Naive thymus-derived CD4-positive, alpha-beta T cell (primary cell): ENCODE results near the gene SCN9A. TPM values are rescaled to one million over a fixed set of nuclear protein-coding genes. Genes with fewer than 3 reads are reported as not detected.
"Not testable (repeated sequence)": the region's sequence is repeated elsewhere in the genome, so short reads cannot be mapped to it uniquely, and the experiment has no call there.

Experiments
- ATAC-seq: fragments of 150-1000 bp; cut with Tn5 transposase; 2 replicates; pipeline ENCODE4 v1.10.0; 2021; ENCODE audit warnings: mild to moderate bottlenecking, moderate library complexity
- CTCF ChIA-PET: fragments of 350-600 bp; sonication (Branson Sonifier 250); formaldehyde crosslinking; loops from one replicate; lab custom pipeline; 2021; ENCODE audit warnings: antibody characterized with exemption; lab: Charles Lee
- POLR2A ChIA-PET: fragments of 350-600 bp; sonication (Branson Sonifier 250); formaldehyde crosslinking; loops from one replicate; lab custom pipeline; 2021; ENCODE audit warnings: antibody characterized with exemption, inconsistent platforms; lab: Charles Lee
- DNase-seq, 9 donors: peaks; one replicate each; pipeline versions ENCODE4 v3.0.0 to v3.0.0-alpha.2; 2020 to 2022; ENCODE audit warnings: mixed read lengths in 1 of 9
- H3K27ac ChIP-seq: one replicate; pipeline ENCODE4 v1.7.0; 2013; ENCODE audit warnings: mild to moderate bottlenecking, low read depth, low read length, moderate library complexity
- H3K27me3 ChIP-seq, 2 donors: one replicate each; pipeline ENCODE4 v1.7.0; 2013; ENCODE audit warnings: low read length in 2 of 2, mild to moderate bottlenecking in 2 of 2, moderate library complexity in 2 of 2; ENCODE audit not compliant: control insufficient read depth in 2 of 2, insufficient read depth in 2 of 2
- H3K36me3 ChIP-seq, 3 experiments: 1 replicate in 2 of 3; 2 replicates in 1 of 3; pipeline ENCODE4 v1.7.0; 2013; ENCODE audit warnings: low read length in 3 of 3, mild to moderate bottlenecking in 3 of 3, moderate library complexity in 1 of 3; ENCODE audit not compliant: insufficient read depth in 3 of 3, control insufficient read depth in 2 of 3
- H3K4me1 ChIP-seq, 2 donors: one replicate each; pipeline ENCODE4 v1.7.0; 2013; ENCODE audit warnings: low read length in 2 of 2, mild to moderate bottlenecking in 2 of 2, moderate library complexity in 1 of 2; ENCODE audit not compliant: control insufficient read depth in 2 of 2, insufficient read depth in 2 of 2
- H3K4me3 ChIP-seq: 2 replicates; pipeline ENCODE4 v1.7.0; 2013; ENCODE audit warnings: mild to moderate bottlenecking, low read length
- H3K9me3 ChIP-seq, 3 experiments: 1 replicate in 2 of 3; 2 replicates in 1 of 3; pipeline ENCODE4 v1.7.0; 2013; ENCODE audit warnings: low read length in 3 of 3; ENCODE audit not compliant: control insufficient read depth in 2 of 3
- H3K27ac Mint-ChIP-seq, 9 donors: one replicate each; pipeline ENCODE4 v1.8.0; 2020 to 2022; ENCODE audit warnings: mixed read lengths in 9 of 9, mild to moderate bottlenecking in 8 of 9, moderate library complexity in 5 of 9, inconsistent platforms in 2 of 9
- H3K27me3 Mint-ChIP-seq, 5 donors: one replicate each; pipeline ENCODE4 v1.8.0; 2021 to 2022; ENCODE audit warnings: mixed read lengths in 5 of 5, mild to moderate bottlenecking in 1 of 5
- H3K36me3 Mint-ChIP-seq, 5 donors: one replicate each; pipeline ENCODE4 v1.8.0; 2020 to 2022; ENCODE audit warnings: mixed read lengths in 5 of 5, mild to moderate bottlenecking in 3 of 5, inconsistent platforms in 1 of 5
- H3K4me1 Mint-ChIP-seq, 7 donors: one replicate each; pipeline ENCODE4 v1.8.0; 2020 to 2022; ENCODE audit warnings: mixed read lengths in 7 of 7, mild to moderate bottlenecking in 3 of 7, inconsistent platforms in 1 of 7
- H3K4me3 Mint-ChIP-seq, 10 donors: one replicate each; pipeline ENCODE4 v1.8.0; 2020 to 2022; ENCODE audit warnings: mild to moderate bottlenecking in 10 of 10, mixed read lengths in 10 of 10, moderate library complexity in 6 of 10, inconsistent platforms in 2 of 10
- H3K9me3 Mint-ChIP-seq, 11 donors: one replicate each; pipeline ENCODE4 v1.8.0; 2020 to 2022; ENCODE audit warnings: mixed read lengths in 11 of 11, mild to moderate bottlenecking in 4 of 11, inconsistent platforms in 1 of 11, moderate library complexity in 1 of 11
- intact Hi-C, 2 donors: fragments of 100-400 bp; cut with micrococcal nuclease; formaldehyde crosslinking; loops; one replicate each; pipeline ENCODE4 v1.15.1; 2023
- polyA plus RNA-seq, 2 donors: library from polyadenylated mRNA; unstranded; fragments of 300-500 nt; fragmentation: Illumina TruSeq; gene quantifications; one replicate each; pipeline ENCODE4 v1.2.3, GENCODE V29; 2021
- total RNA-seq, 6 experiments: library from RNA in 5 of 6; stranded (reverse) in 5 of 6; gene quantifications; 1 replicate in 5 of 6; 2 replicates in 1 of 6; pipeline ENCODE4 v1.2.3 and lab custom pipeline; 2021 to 2026

Gene SCN9A
- total and polyA plus RNA-seq, 7 experiments from 2014 or later = 0.12 to 1.8 (median 0.40) TPM; not detected in 1

GRCh38 chr2:166209367-166209766 lies 166.4 kb downstream of the SCN9A start:
- H3K4me1 ChIP-seq, H3K27me3 Mint-ChIP-seq, DNase-seq, H3K36me3 Mint-ChIP-seq, H3K27me3 ChIP-seq, POLR2A ChIA-PET, intact Hi-C loops, H3K27ac ChIP-seq, H3K36me3 ChIP-seq, H3K4me3 ChIP-seq, H3K4me3 Mint-ChIP-seq, CTCF ChIA-PET, H3K9me3 ChIP-seq, ATAC-seq, H3K4me1 Mint-ChIP-seq, H3K27ac Mint-ChIP-seq: not testable (repeated sequence)
- peaks cover 0 to 35% (median 16%) of the 10 kb centered on the region in 11 donors for H3K9me3 Mint-ChIP-seq

- H3K36me3 ChIP-seq, H3K27me3 ChIP-seq, H3K4me3 ChIP-seq, H3K36me3 Mint-ChIP-seq, H3K4me1 Mint-ChIP-seq, H3K4me1 ChIP-seq, H3K27ac ChIP-seq, ATAC-seq, H3K9me3 ChIP-seq, CTCF ChIA-PET, DNase-seq, H3K27me3 Mint-ChIP-seq, intact Hi-C loops, POLR2A ChIA-PET, H3K4me3 Mint-ChIP-seq, H3K27ac Mint-ChIP-seq: not testable (repeated sequence)
- H3K9me3 Mint-ChIP-seq = peaks cover 0 to 33% (median 16%) of the 10 kb centered on the region in 11 donors
Measured at GRCh38 chr2:166206153-166206552, 169.6 kb downstream of the SCN9A start.

GRCh38 chr2:166202778-166203177 lies 173.0 kb downstream of the SCN9A start:
- Histone ChIP-seq H3K4me1 (no peaks in the 10 kb centered on the region), H3K4me3 (no peak overlapping the region), H3K9me3 (no peaks in the 10 kb centered on the region), H3K27ac (no peak overlapping the region), H3K36me3 (no peaks in the 10 kb centered on the region), H3K27me3 (no peaks in the 10 kb centered on the region)
- Mint-ChIP-seq H3K36me3 (no peaks in the 10 kb centered on the region), H3K4me3 (no peak overlapping the region), H3K4me1 (no peaks in the 10 kb centered on the region), H3K9me3 (peaks cover 0 to 16% (median 5%) of the 10 kb centered on the region in 11 donors), H3K27ac (no peak overlapping the region), H3K27me3 (no peaks in the 10 kb centered on the region)
- POLR2A ChIA-PET = no interaction called here
- CTCF ChIA-PET = no interaction called here
- ATAC-seq (no peak), DNase-seq (no peak)
- intact Hi-C loops = no loop called here

- intact Hi-C loops = no loop called here
Measured at GRCh38 chr2:166197446-166197845, 178.3 kb downstream of the SCN9A start.

GRCh38 chr2:166193407-166193806 lies 182.3 kb downstream of the SCN9A start:
- H3K9me3 Mint-ChIP-seq = peaks cover 0 to 2% (median 0%) of the 10 kb centered on the region in 11 donors
- H3K4me3 Mint-ChIP-seq = no peak overlapping the region
- H3K27ac Mint-ChIP-seq = no peak overlapping the region
- no peaks in the 10 kb centered on the region for H3K4me1 Mint-ChIP-seq
- CTCF ChIA-PET = no interaction called here
- ATAC-seq (no peak), DNase-seq (no peak)
- H3K27me3 Mint-ChIP-seq = no peaks in the 10 kb centered on the region
- no peak overlapping the region for H3K27ac ChIP-seq
- no peaks in the 10 kb centered on the region for H3K36me3 ChIP-seq
- no peaks in the 10 kb centered on the region for H3K27me3 ChIP-seq
- intact Hi-C loops = no loop called here
- H3K4me1 ChIP-seq = no peaks in the 10 kb centered on the region
- no peak overlapping the region for H3K4me3 ChIP-seq
- no peaks in the 10 kb centered on the region for H3K36me3 Mint-ChIP-seq
- no peaks in the 10 kb centered on the region for H3K9me3 ChIP-seq
- POLR2A ChIA-PET = no interaction called here

More at GRCh38 chr2:166197446-166197845, 178.3 kb downstream of the SCN9A start:
- H3K27ac Mint-ChIP-seq = no peak overlapping the region
- H3K36me3 ChIP-seq = no peaks in the 10 kb centered on the region
- ChIA-PET POLR2A (no interaction called here), CTCF (no interaction called here)
- H3K27me3 ChIP-seq = no peaks in the 10 kb centered on the region
- H3K4me3 Mint-ChIP-seq = no peak overlapping the region
- H3K27ac ChIP-seq = no peak overlapping the region
- no peaks in the 10 kb centered on the region for H3K36me3 Mint-ChIP-seq
- H3K4me1 ChIP-seq = no peaks in the 10 kb centered on the region
- H3K9me3 ChIP-seq = no peaks in the 10 kb centered on the region
- no peak for DNase-seq
- no peaks in the 10 kb centered on the region for H3K4me1 Mint-ChIP-seq
- ATAC-seq = no peak
- H3K9me3 Mint-ChIP-seq = peaks cover 0 to 5% (median 0%) of the 10 kb centered on the region in 11 donors
- no peak overlapping the region for H3K4me3 ChIP-seq
- no peaks in the 10 kb centered on the region for H3K27me3 Mint-ChIP-seq

- Histone ChIP-seq H3K27me3 (no peaks in the 10 kb centered on the region), H3K36me3 (no peaks in the 10 kb centered on the region), H3K27ac (no peak overlapping the region), H3K4me3 (no peak overlapping the region), H3K4me1 (no peaks in the 10 kb centered on the region), H3K9me3 (no peaks in the 10 kb centered on the region)
- H3K27me3 Mint-ChIP-seq = peaks cover 0 to 9% (median 0%) of the 10 kb centered on the region in 5 donors
- intact Hi-C loops = no loop called here
- H3K4me3 Mint-ChIP-seq = no peak overlapping the region
- ATAC-seq = no peak
- CTCF ChIA-PET = no interaction called here
- peaks cover 0 to 2% (median 0%) of the 10 kb centered on the region in 11 donors for H3K9me3 Mint-ChIP-seq
- no peak overlapping the region for H3K27ac Mint-ChIP-seq
- DNase-seq = no peak
- POLR2A ChIA-PET = no interaction called here
- H3K4me1 Mint-ChIP-seq = no peaks in the 10 kb centered on the region
- no peaks in the 10 kb centered on the region for H3K36me3 Mint-ChIP-seq
Measured at GRCh38 chr2:166188084-166188483, 187.7 kb downstream of the SCN9A start.

GRCh38 chr2:166184789-166185188 lies 191.0 kb downstream of the SCN9A start:
- H3K9me3 ChIP-seq = no peaks in the 10 kb centered on the region
- H3K36me3 ChIP-seq = no peaks in the 10 kb centered on the region
- no peak overlapping the region for H3K27ac ChIP-seq
- CTCF ChIA-PET = no interaction called here
- intact Hi-C loops = no loop called here
- ATAC-seq (no peak), DNase-seq (no peak)
- peaks cover 0 to 20% (median 5%) of the 10 kb centered on the region in 5 donors for H3K27me3 Mint-ChIP-seq
- no peak overlapping the region for H3K4me3 Mint-ChIP-seq
- no peaks in the 10 kb centered on the region for H3K36me3 Mint-ChIP-seq
- H3K4me3 ChIP-seq = no peak overlapping the region
- H3K9me3 Mint-ChIP-seq = peaks cover 0 to 1% (median 0%) of the 10 kb centered on the region in 11 donors
- H3K4me1 Mint-ChIP-seq = no peaks in the 10 kb centered on the region
- no peaks in the 10 kb centered on the region for H3K27me3 ChIP-seq
- no peaks in the 10 kb centered on the region for H3K4me1 ChIP-seq
- POLR2A ChIA-PET = no interaction called here
- no peak overlapping the region for H3K27ac Mint-ChIP-seq
